ENCODE data around the gene DIDO1. TPM values are rescaled to one million over a fixed set of nuclear protein-coding genes. Genes with fewer than 3 reads are reported as not detected.
A peak's percentile ranks its signal among the peaks of the same experiment; 100 is the strongest.

Gene DIDO1
- total and polyA plus RNA-seq, 12 donors: 16.0 to 44.6 (median 37.0) TPM

DNA sequence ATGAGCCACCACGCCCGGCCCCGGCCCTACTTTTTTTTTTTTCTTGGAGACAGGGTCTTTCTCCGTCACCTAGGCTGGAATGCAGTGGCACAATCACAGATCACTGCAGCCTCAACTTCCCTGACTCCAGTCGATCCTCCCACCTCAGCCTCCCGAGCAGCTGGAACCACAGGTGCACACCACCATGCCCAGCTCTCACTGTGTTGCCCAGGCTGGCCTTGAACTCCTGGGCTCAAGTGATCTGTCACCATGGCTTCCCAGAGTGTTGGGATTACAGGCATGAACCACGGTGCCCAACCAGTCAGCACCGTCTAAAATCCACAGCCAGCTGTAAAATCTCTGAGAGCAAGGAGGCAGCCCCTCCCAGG, 43.6 kb upstream of the DIDO1 start:
- intact Hi-C loops (cut with DNase I): no loop called here
- Histone ChIP-seq H3K9me3 (no peaks in the 10 kb centered on the region), H3K4me3 (no peak overlapping the region), H3K27ac (no peak overlapping the region), H3K27me3 (peaks cover 8 to 55% (median 41%) of the 10 kb centered on the region in 7 donors), H3K4me1 (peaks cover 0 to 12% (median 8%) of the 10 kb centered on the region in 9 donors), H3K36me3 (peaks cover 0 to 2% (median 0%) of the 10 kb centered on the region in 9 donors)
- DNase-seq (no peak), ATAC-seq (no peak)
- TF ChIP-seq, protein P1, sequence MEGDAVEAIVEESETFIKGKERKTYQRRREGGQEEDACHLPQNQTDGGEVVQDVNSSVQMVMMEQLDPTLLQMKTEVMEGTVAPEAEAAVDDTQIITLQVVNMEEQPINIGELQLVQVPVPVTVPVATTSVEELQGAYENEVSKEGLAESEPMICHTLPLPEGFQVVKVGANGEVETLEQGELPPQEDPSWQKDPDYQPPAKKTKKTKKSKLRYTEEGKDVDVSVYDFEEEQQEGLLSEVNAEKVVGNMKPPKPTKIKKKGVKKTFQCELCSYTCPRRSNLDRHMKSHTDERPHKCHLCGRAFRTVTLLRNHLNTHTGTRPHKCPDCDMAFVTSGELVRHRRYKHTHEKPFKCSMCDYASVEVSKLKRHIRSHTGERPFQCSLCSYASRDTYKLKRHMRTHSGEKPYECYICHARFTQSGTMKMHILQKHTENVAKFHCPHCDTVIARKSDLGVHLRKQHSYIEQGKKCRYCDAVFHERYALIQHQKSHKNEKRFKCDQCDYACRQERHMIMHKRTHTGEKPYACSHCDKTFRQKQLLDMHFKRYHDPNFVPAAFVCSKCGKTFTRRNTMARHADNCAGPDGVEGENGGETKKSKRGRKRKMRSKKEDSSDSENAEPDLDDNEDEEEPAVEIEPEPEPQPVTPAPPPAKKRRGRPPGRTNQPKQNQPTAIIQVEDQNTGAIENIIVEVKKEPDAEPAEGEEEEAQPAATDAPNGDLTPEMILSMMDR (IDR thresholded peaks at IDR 0.05): no peak
- WGBS, 2 donors: 75% methylated on average over 8 of the region's 8 CpGs

DNA sequence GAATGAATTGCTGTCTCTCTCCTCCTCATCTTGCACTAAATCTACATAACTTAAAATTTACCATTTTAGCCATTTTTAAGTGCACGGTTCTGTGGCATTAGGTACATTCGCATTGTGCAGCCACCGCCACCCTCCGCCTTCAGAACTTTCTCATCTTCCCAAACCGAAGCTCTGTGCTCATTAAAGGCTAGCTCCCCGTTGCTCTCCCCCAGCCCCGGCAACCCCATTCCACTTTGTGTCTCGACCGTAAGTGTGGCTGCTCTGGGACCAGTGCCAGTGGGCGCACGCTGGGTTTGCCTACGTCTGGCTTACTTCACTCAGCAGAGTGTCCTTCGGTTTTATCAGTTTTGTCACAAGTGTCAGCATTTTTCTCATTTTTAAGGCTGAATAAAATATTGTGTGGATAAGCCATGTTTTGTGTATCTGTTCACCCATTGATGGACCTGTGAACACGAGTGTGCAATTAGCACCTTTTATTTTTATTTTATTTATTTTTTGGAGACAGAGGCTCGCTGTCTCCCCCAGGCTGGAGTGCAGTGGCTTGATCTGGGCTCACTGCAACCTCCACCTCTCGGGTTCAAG, 43.0 kb upstream of the DIDO1 start:
- Histone ChIP-seq H3K4me3 (no peak overlapping the region), H3K4me1 (peaks cover 0 to 12% (median 8%) of the 10 kb centered on the region in 9 donors), H3K27ac (no peak overlapping the region), H3K27me3 (peaks cover 8 to 49% (median 34%) of the 10 kb centered on the region in 7 donors), H3K36me3 (peaks cover 0 to 8% (median 0%) of the 10 kb centered on the region in 9 donors), H3K9me3 (no peaks in the 10 kb centered on the region)
- 43 to 44% methylated on average over 16 of the region's 16 CpGs for WGBS, 2 donors
- DNase-seq (peak in 1 of 2 donors; percentile 47), ATAC-seq (no peak)
- intact Hi-C loops (cut with DNase I): no loop called here
- TF ChIP-seq, protein P1 (IDR thresholded peaks at IDR 0.05): no peak

DNA sequence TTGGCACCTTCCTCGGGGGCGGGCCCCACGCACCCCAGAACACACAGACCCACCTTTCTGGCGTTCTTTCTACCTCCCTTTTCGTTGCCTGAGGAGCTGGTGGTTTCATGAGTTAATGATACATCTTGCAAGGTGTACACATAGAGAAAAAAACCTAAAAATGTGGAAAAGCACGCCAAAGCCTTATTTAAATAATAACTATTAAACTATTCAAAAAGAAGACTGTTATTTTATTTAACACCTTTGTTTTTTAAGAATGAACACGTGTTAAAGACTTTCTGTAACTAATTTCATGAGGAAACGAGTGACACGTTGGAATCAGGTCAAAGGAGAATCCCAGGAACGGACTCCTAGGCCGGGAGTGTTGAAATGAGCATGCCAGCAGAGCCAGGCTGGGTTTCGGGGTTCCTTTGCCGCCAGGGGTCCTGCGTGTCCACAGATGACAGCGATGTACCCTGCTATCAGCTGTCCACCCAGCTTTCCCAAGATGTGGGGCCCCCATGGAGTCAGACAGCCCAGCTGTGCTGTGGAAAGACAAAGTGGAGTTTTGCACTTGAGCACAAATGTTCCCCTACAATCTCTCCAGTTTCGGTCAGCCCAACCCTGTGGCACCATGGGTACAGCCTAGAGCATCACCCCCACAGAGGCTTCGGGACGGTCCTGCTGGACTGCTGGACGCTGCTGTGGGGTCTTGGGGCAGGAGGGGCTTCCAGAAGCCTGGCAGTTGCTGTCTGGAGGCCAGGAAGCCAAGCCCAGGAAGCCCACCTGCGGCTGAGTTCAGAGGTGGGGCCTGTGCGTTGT, 42.3 kb upstream of the DIDO1 start:
- peaks cover 0 to 14% (median 0%) of the 10 kb centered on the region in 9 donors for H3K36me3 ChIP-seq
- H3K4me1 ChIP-seq: peaks cover 0 to 12% (median 8%) of the 10 kb centered on the region in 9 donors
- TF ChIP-seq, protein P1 (IDR thresholded peaks at IDR 0.05): no peak
- H3K4me3 ChIP-seq: no peak overlapping the region
- ATAC-seq: no peak
- H3K27me3 ChIP-seq: peaks cover 8 to 42% (median 27%) of the 10 kb centered on the region in 7 donors
- H3K27ac ChIP-seq: no peak overlapping the region
- no peak for DNase-seq
- H3K9me3 ChIP-seq: no peaks in the 10 kb centered on the region
- 70 to 71% methylated on average over 21 of the region's 21 CpGs for WGBS, 2 donors
- intact Hi-C loops (cut with DNase I): no loop called here

DNA sequence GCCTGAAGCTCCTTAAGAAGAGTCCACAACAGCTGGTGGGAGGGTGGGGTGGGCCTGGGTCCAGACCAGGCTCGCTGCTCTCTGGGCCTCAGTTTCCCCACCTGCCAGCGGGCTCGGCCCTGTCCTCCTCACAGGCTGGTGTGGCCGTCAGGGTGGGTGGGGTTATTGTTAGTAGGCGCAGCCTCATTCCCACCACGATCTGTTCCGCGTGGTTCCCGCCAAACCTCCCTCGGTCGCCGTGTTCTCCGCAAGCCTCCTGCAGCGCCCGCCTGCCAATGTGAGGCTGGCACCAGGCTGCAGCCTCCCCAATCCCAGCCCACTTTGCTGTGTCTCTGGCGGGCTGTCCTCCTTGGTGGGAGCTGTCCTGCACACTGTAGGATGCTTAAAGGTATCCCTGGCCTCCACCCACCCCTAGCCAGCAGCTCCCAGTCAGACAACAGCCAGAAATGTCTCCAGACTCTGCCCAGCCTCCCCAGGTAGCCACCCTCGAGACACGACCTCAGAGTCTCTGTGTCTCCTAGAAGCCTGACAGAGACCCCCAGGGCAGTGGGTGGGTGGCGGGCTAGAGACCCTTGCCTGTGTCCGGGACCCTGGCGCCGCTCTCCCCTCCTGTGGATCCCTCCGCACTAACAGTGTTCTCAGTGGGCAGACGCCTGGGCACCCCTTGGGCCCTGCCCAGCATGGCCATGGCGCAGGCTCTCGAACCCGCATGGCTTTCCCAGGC, 41.5 kb upstream of the DIDO1 start:
- TF ChIP-seq, protein P1 (IDR thresholded peaks at IDR 0.05): no peak
- ATAC-seq (no peak), DNase-seq (no peak)
- Histone ChIP-seq H3K9me3 (no peaks in the 10 kb centered on the region), H3K4me3 (no peak overlapping the region), H3K36me3 (peaks cover 0 to 19% (median 0%) of the 10 kb centered on the region in 9 donors), H3K4me1 (peaks cover 0 to 8% (median 4%) of the 10 kb centered on the region in 9 donors), H3K27ac (no peak overlapping the region), H3K27me3 (peaks cover under 1 to 34% (median 19%) of the 10 kb centered on the region in 7 donors)
- 92 to 94% methylated on average over 25 to 27 of the region's 27 CpGs for WGBS, 2 donors
- intact Hi-C loops (cut with DNase I): no loop called here
